GM18517 (cell line): ENCODE data around the gene BID.

Experiments
- ATAC-seq: cut with Tn5 transposase; IDR thresholded peaks from one replicate; pipeline ENCODE4 v1.9.1; 2021; ENCODE audit warnings: mild to moderate bottlenecking, moderate library complexity; ENCODE audit not compliant: unreplicated experiment

The BID gene

DNA sequence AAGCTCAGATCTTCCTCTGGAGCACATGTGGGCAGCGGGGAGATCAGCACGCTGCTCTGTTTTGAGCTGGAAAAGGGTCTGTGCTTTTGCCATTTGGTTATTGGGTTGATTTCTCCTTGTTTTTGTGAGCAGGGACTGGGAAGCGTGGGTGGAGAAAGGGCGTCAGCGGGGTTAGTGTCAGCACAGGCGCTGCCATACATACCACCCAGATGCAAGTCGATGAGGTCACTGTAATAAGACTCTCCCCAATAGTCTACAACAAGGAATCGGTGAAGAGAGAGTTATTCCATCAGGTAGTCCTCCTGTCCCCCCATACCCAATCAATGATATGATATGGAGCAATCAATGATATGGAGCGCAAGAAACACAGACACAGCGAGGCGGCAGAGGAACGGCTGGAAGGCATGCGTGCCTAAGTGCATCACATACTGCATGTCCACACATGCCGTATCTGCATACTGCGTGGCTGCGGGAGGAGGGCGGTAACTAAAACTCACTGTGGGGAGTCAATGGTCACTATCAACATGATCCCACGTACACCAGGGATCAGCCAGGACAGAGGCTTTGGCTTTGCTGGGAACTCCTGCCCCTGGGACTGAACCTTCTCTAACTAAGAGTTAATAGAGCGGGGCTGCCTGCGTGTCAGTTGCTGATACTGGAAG lies 29.5 kb upstream of the BID start:
- ATAC-seq, result no peak

- ATAC-seq, result no peak
Measured at GRCh38 chr22:17802822-17803221, 28.6 kb upstream of the BID start.

GRCh38 chr22:17802411-17802810 lies 28.1 kb upstream of the BID start:
- ATAC-seq, result no peak

GRCh38 chr22:17797721-17798559 lies 23.7 kb upstream of the BID start:
- ATAC-seq, result peak; percentile 47

- no peak for ATAC-seq
Measured at GRCh38 chr22:17796695-17797094, 22.4 kb upstream of the BID start.

DNA sequence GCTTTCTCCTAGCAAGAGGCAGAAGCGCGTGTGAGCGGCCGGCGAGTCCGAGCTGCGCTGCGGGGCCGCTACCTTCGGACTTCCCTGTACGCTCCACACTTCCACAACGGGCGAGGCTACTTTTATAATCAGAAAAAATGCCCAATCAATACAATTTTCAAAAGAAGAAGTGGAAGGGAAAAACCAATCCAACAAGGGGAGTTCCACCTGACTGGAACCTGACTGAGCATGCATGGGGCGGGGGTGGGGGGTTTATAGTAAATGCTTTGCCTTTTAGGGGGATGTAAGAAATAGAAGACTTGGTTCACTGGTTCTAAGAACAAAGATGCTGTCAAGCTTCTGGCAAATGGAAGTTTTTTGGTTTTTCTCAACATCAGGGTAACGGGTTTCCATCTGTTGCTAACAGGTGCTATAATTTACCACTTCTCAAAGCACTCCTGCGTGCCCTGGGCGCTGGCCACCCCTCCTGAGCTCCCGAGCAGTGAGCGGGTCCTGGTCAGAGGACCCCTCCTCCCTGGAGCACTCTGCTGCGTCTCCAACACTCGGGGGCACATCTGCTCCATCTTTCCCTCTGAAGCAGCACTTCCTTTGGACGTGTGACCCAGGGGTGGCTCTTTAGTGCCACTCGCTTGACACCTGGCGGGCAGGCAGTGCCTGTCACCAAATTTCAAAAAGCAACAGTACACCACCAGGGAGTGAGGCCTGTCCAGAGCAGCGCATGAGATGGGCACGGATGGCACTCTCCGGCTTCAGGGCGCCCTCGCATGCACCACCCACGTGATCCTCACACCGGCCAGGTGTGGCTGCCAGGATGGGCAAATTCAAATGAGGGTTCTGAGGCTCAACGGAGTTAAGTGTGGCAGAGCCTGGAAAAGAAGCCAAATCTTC lies 21.6 kb upstream of the BID start:
- no peak for ATAC-seq

DNA sequence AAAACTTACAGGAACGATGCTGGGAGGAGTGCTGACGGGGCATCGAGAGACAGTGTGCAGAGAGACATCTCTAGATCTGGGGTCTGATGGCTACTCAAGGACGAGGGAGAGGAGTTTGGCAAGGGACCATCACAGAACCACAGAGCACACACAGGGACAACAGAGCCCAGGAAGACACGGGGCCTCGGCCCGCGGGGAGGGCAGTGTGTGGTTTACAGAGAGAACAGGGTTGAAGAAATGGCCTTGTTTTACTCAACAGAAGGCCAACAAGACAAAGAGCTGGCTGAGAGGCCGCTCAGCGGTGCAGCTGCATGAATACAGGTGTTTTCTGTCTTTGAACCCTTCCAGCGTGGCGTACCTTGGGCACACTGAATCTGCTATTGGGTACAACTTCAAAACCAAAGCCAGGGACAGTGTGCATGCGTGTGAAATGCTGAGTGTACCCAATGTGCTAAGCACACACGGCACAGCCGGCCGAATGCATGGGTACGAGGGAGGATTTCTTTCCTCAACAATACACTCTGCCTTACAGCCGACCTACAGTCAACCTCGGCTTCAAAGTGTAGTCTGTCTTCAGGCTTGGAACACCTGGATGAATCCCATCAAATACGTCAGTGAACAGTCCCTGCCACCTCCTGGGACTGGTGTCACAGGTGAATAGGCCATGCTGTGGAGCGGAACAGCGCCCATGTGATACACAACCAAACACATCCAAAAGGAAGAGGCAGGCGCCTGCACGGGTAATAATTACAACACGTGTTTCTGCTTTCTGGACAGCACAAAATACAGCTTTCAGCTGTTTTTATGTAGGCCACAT lies 20.7 kb upstream of the BID start:
- no peak for ATAC-seq

DNA sequence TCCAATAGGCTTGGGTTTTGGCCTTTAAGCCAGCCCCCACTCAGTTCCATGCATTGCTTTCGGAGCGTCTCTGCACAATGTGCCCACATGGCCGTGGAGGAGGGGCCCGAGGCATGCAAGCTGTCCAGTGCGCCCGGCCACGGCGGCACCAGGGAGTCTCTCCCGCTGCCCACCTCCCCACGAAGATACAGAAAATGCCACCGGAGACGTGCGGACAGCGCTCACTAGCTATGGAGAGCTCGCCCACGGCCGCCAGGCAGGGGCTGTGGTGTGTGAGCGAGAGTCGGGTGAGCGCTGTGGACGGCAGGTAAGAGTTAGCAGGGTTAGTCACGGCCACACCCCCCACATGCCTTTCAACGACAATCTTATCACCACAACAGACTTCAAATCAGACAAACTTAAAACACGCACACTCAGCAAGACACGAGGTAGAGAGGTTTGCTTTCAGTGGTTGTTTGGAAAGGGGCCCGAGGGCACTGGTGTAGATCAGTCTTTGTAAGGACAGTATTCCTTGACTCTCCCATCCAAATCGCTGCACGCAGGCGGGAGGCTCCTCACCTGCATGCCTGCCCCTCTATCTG lies 18.7 kb upstream of the BID start:
- no peak for ATAC-seq

- ATAC-seq, result no peak
Measured at GRCh38 chr22:17792299-17792698, 18.0 kb upstream of the BID start.

DNA sequence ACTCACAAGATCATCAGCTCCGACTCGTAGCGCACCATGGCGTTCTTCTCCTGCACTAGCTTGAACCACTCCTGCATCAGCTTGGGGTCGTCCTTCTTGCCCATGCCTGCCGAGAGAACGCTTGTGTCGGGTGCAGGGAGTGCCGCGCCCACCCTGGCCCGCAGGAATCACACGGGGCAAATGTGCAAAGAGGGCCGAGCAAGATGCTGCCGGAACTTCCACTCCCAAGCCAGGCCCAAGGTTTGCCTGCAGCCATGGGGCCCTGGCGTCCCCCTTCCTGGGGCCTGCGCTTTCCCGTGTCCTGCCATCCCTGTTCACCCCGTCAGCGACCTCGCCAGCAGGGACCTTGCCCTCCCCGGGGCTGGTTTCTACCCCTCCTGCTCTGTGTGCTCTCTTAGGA lies 16.9 kb upstream of the BID start:
- no peak for ATAC-seq

- ATAC-seq, result no peak
Measured at GRCh38 chr22:17789379-17790200, 15.3 kb upstream of the BID start.

DNA sequence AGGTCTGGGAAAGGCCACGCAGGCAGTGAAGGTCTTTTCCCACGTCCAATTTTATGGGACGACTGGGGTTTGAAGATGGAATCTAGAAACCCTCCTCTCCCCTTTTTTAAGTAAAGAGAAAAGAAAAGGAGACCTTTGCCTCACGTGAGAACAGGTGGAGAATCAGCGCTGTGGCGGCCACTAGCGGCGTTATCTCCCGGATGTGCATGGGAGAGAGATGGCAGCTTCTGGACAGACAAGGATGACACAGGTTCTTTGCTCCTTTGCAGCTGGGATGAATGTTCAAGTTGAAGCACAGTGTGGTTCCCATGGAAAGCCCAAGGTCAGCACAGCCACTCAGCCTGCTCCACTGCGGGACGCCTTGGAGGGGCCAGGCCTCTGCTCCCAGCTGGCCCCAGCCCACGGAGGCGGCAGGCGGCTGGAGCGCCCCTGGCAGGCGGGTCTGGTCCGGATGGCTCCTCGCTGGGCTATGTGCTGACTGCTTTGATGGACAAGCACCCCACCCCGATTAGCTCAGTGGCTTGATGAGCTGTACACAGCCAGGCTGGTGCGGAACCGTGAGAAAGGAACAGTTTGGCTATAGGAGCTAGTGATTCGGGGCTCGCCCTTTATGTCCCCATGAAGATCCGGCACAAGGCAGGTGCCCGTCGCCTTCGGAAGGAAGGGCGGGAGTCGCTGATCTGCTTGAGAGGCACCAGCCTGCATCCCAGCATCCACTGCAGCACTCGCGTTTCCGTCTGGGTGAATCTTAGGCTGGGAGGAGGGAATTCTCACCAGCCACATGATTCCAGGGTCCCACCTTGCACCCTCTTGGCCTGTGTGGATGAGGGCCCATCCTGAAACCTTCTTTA lies 14.5 kb upstream of the BID start:
- ATAC-seq, result no peak

GRCh38 chr22:17787716-17788330 lies 13.6 kb upstream of the BID start:
- ATAC-seq, result no peak

DNA sequence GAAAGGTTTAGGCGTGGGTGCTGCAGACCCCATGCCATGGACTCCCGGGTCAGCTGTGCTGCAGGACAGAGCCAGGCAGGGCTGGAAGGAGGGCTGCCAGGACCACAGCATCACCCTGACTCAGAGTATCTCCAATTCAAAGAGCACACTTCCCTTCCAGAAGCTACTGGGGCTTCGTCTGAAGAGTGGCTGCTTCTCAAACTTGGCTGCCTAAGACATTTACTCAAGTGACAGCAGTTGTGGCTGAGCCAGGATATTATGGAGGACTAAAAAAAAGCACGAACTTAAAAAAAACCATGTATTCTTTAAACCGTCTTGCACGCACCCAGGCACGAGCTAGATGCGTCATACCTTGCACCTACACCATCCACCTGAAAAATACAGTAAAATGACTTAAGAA lies 13.0 kb upstream of the BID start:
- ATAC-seq, result no peak

DNA sequence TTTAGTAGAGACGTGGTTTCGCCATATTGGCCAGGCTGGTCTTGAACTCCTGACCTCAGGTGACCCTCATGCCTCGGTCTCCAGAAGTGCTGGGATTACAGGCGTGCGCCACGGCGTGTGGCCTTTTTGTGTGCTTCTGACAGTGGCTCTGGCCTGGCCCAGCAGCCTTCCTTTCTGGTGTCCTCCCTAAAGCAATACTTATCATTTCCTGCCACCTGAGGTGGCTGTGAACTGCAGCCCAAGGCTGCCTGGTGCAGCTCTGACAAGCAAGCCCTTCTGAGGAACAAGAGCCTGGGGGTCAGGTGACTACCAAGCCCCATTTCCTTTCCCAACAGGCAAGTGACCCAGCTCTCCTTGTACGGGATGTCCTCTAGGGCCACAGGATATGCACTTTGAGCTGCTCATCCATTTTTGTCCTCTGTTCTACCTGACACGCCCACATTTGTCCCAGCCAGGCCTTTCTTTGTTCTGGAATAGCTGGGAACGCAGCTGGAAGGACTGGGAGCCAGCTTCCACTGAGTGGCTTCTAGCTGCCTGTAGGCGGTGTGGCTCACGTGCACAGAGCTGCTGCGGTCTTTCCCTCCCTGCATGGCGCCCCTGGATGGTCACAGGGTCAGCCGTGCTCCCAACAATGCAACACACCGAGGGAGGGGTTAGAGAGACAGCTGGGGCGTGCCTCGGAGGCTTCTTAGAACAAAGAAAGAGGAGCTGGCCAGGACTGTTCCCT lies 12.3 kb upstream of the BID start:
- no peak for ATAC-seq

DNA sequence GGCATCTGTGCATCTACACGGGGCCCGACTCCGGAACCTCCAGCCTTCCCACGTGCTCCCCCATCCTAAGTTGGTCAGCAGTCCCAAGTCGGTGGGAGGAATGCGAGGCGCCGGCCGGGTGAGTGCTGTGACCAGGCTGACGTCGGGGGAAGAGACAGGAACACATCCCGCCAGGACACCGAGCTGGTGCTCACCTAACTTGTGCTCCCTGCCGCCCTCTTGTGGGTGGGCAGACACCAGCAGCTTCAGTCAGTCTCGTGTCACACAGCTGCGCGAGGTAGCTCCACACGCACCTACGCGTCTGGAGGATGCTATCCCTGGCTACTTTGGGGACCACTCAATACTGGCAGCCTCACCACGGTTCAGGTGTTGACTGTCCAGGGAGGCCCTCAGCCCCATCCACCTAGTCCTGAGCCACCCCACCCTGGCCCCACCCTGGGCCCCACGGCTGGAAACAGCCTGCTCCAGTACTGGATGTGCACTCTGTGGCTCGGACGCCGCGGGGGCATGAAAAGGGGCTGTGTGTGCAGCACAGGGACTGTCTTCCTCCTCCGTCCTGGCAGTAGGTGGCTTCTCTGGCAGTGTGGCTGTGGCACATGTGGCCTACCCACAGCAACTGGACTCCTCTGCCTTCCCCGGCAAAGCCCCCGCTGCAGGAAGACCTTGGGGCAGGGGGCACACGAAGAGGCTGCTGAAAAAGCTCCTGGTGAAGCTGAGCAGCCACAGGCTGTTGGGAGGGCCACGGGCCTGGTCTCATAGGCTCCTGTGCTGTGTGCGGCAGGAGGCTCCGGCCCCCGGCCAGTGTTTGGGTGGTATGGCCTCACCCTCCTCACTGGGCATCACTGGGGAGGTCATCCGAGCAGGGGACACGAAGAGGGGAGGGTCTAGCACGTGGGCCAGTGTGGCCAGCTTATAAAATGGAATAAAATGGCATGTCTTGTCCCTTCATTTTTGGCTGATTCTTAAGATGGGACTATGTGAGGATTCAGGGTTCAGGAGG lies 11.2 kb upstream of the BID start:
- ATAC-seq, result no peak
